Measurements from ENCODE around the gene PPP2CA.

DNA sequence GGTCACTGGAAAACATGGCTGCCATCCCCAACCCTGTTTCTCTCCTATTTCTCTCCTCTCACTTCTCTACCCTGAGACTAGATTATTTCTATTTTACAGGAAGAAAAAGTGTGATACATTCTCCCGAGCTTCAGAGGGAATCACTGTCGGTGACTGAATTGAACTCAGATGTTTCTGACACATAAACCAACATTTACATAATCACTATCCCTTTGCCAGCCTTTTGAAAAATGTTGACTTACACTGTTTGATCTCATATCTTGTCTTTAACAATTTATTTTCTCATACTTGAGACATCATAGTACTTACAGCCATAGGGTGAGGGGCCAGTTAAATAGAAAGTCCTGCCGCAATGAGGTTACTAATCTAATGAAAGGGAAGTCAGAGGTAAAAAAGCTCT, 25.1 kb upstream of the PPP2CA start:
- TF ChIP-seq, protein P1, sequence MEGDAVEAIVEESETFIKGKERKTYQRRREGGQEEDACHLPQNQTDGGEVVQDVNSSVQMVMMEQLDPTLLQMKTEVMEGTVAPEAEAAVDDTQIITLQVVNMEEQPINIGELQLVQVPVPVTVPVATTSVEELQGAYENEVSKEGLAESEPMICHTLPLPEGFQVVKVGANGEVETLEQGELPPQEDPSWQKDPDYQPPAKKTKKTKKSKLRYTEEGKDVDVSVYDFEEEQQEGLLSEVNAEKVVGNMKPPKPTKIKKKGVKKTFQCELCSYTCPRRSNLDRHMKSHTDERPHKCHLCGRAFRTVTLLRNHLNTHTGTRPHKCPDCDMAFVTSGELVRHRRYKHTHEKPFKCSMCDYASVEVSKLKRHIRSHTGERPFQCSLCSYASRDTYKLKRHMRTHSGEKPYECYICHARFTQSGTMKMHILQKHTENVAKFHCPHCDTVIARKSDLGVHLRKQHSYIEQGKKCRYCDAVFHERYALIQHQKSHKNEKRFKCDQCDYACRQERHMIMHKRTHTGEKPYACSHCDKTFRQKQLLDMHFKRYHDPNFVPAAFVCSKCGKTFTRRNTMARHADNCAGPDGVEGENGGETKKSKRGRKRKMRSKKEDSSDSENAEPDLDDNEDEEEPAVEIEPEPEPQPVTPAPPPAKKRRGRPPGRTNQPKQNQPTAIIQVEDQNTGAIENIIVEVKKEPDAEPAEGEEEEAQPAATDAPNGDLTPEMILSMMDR (IDR thresholded peaks at IDR 0.05), result no peak
- no peak for TF ChIP-seq ZBTB21 (CRISPR knock-in tag; IDR thresholded peaks at IDR 0.05; ENCODE audit: borderline replicate concordance)

All from WTC11 (cell line).